AG10803 (cell line): Measurements from ENCODE around the gene PPP2R5B.
"Not testable (repeated sequence)": the region's sequence is repeated elsewhere in the genome, so short reads cannot be mapped to it uniquely, and the experiment has no call there.

Source experiments
- DNase-seq: peaks from one replicate; pipeline ENCODE4 v3.0.0; 2010; ENCODE audit warnings: low read depth
- H3K4me3 ChIP-seq: 2 replicates; pipeline ENCODE4 v1.5.1; 2011; ENCODE audit warnings: mild to moderate bottlenecking, low read length, control low read depth
- CTCF ChIP-seq: conservative IDR thresholded peaks from 2 replicates; pipeline ENCODE4 v1.5.1; 2011; ENCODE audit warnings: mild to moderate bottlenecking, low read length, control low read depth, inconsistent platforms

PPP2R5B gene

GRCh38 chr11:64969209-64969608 is 44.7 kb downstream of the PPP2R5B start:
- no peak for TF ChIP-seq CTCF
- DNase-seq = peak; percentile 9
- no peak overlapping the region for H3K4me3 ChIP-seq

DNA sequence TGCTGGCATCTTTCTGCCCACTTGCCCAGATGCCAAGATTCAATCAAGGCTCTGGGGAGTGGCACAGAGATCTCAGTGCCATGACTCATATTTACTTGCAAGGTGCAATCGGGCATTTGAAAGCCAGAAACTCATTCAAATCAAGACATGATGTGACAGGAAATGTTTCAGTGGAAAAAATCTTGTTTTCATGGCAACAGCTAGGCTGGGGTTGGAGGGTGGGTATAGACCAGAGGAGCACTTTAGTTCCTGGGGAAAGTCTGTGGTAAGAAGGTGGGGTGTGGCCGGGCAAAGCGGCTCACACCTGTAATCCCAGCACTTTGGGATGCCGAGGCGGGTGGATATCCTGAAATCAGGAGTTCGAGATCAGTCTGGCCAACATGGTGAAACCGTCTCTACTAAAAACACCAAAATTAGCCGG is 46.3 kb downstream of the PPP2R5B start:
- no peak overlapping the region for H3K4me3 ChIP-seq
- DNase-seq = no peak
- TF ChIP-seq CTCF = no peak

- peak; percentile 43 for DNase-seq
Observed at GRCh38 chr11:64971421-64972233, 47.1 kb downstream of the PPP2R5B start, which contains the start of gene MAJIN. TSS of gene MAJIN (minus strand) at chr11:64972108. CDS start at chr11:64959405, 12,703 bp downstream.

DNA sequence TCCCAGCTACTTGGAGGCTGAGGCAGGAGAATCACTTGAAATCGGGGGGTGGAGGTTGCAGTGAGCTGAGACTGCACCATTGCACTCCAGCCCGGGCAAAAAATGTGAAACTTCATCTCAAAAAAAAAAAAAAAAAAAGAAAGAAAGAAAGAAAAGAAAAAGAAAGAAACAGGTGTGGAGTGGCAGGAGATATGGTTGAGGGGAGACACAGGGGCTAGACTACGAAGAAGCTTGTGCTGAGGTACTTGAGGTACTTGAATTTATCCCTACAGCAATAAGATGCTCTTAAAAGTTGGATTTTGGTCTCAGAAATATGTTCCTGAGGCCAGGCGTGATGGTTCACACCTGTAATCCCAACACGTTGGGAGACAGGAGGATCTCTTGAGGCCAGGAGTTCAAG is 49.6 kb downstream of the PPP2R5B start:
- H3K4me3 ChIP-seq = no peak overlapping the region
- no peak for TF ChIP-seq CTCF
- DNase-seq = no peak

More at GRCh38 chr11:64971421-64972233, 47.1 kb downstream of the PPP2R5B start, which contains the start of gene MAJIN:
- peak within 1 kb of the TSS; percentile 47 for H3K4me3 ChIP-seq
- TF ChIP-seq CTCF = no peak

- TF ChIP-seq CTCF = no peak
- DNase-seq = no peak
- no peak overlapping the region for H3K4me3 ChIP-seq
Observed at GRCh38 chr11:64976651-64977050, 52.2 kb downstream of the PPP2R5B start.

- DNase-seq, H3K4me3 ChIP-seq: not testable (repeated sequence)
Observed at GRCh38 chr11:64983339-64983738, 58.9 kb downstream of the PPP2R5B start.
